Measurements from ENCODE around the gene DNAH5.

- TF ChIP-seq CTCF (IDR thresholded peaks at IDR 0.05) (no peak), POLR2A (IDR thresholded peaks at IDR 0.05) (no peak), EP300 (IDR thresholded peaks at IDR 0.05) (no peak)
These were observed 77.7 kb downstream of the DNAH5 start for GRCh38 chr5:13866792-13867191.

Measured in stomach (tissue), 4 donors.